Hepatocyte (in vitro differentiated cells): ENCODE measurements around the gene SPACA4. TPM values are rescaled to one million over a fixed set of nuclear protein-coding genes. Genes with fewer than 3 reads are reported as not detected.

Experiments
- DNase-seq: peaks from one replicate; pipeline ENCODE4 v3.0.0-alpha.2; 2016; ENCODE audit warnings: low spot score
- H2AFZ ChIP-seq: fragments of 200-600 bp; sonication (generic); 2 replicates; pipeline ENCODE4 v1.6.0; 2016; ENCODE audit warnings: antibody characterized with exemption, mild to moderate bottlenecking
- H3K27ac ChIP-seq: fragments of 200-600 bp; sonication (generic); 2 replicates; pipeline ENCODE4 v1.5.1; 2016; ENCODE audit warnings: mild to moderate bottlenecking
- H3K27me3 ChIP-seq: fragments of 200-600 bp; sonication (generic); 2 replicates; pipeline ENCODE4 v1.6.1; 2016
- H3K36me3 ChIP-seq: fragments of 200-600 bp; sonication (generic); replicated peaks from 2 replicates; pipeline ENCODE4 v1.5.1; 2016; ENCODE audit warnings: low read depth; ENCODE audit not compliant: insufficient read depth
- H3K4me1 ChIP-seq: fragments of 200-600 bp; sonication (generic); 2 replicates; pipeline ENCODE4 v1.5.1; 2016; ENCODE audit warnings: mild to moderate bottlenecking, moderate library complexity; ENCODE audit not compliant: insufficient read depth
- H3K4me2 ChIP-seq: fragments of 200-600 bp; sonication (generic); 2 replicates; pipeline ENCODE4 v1.6.0; 2016
- H3K4me3 ChIP-seq: fragments of 200-600 bp; sonication (generic); 2 replicates; pipeline ENCODE4 v1.5.1; 2016; ENCODE audit warnings: mild to moderate bottlenecking
- H3K79me2 ChIP-seq: fragments of 200-600 bp; sonication (generic); 2 replicates; pipeline ENCODE4 v1.6.0; 2017; ENCODE audit warnings: mild to moderate bottlenecking
- H3K9me2 ChIP-seq: fragments of 200-600 bp; sonication (generic); replicated peaks from 2 replicates; pipeline ENCODE4 v1.6.0; 2017; ENCODE audit warnings: mild to moderate bottlenecking; ENCODE audit not compliant: insufficient read depth
- H3K9me3 ChIP-seq: fragments of 200-600 bp; sonication (generic); 2 replicates; pipeline ENCODE4 v1.5.1; 2016; ENCODE audit warnings: low read depth, mild to moderate bottlenecking
- H4K20me1 ChIP-seq: fragments of 200-600 bp; sonication (generic); 2 replicates; pipeline ENCODE4 v1.6.0; 2016; ENCODE audit warnings: mild to moderate bottlenecking; ENCODE audit not compliant: insufficient read depth, poor library complexity, severe bottlenecking
- CTCF ChIP-seq: fragments of 200-600 bp; sonication (generic); IDR thresholded peaks from 2 replicates; pipeline ENCODE4 v1.5.1; 2016; ENCODE audit warnings: antibody characterized with exemption, mild to moderate bottlenecking; ENCODE audit not compliant: poor library complexity
- EZH2 ChIP-seq: fragments of 200-600 bp; sonication (generic); IDR thresholded peaks from 2 replicates; pipeline ENCODE4 v1.6.1; 2016; ENCODE audit warnings: antibody characterized with exemption, mild to moderate bottlenecking, borderline replicate concordance
- EZH2phosphoT487 ChIP-seq: fragments of 200-600 bp; sonication (generic); IDR thresholded peaks from one replicate; pipeline ENCODE4 v1.6.1; 2018; ENCODE audit warnings: antibody characterized with exemption, mild to moderate bottlenecking, low read depth, moderate library complexity; ENCODE audit not compliant: unreplicated experiment, severe bottlenecking
- WGBS: methylation state at CpG from one replicate; pipeline ENCODE4 v1.1.6; 2016; ENCODE audit warnings: low lambda C conversion rate; ENCODE audit errors: missing lambda C conversion rate; 5-methylcytosine and 5-hydroxymethylcytosine counted together
- polyA plus RNA-seq: library from polyadenylated mRNA; unstranded; fragments of >200 nt; fragmentation: Nextera tagmentation; extraction: Ambion mirVana; gene quantifications from 2 replicates; pipeline ENCODE4 v1.2.1, GENCODE V29; 2016
- total RNA-seq: library from RNA; depleted of rRNA; stranded (reverse); fragments of >200 nt; gene quantifications from 2 replicates; pipeline ENCODE4 v1.2.3, GENCODE V29; 2014

Gene SPACA4
- total and polyA plus RNA-seq, 2 experiments from 2014 or later: 0.30 TPM; not detected in 1

DNA sequence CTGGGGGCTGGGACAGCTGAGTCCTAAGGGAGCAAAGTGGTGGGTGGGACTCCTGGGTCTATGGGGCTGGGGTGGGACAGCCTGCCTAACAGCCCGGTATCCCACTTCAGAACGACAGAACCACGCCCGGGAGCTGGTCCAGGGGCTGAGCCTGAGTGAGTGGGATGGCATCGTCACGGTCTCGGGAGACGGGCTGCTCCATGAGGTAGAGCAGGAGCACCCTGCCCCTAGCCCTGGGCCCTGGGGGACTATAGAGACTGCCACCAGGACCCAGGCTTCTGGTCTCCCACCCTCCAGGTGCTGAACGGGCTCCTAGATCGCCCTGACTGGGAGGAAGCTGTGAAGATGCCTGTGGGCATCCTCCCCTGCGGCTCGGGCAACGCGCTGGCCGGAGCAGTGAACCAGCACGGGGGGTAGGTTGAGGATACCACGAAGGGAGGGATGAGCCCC lies 21.3 kb downstream of the SPACA4 start:
- peak; percentile 6 for DNase-seq
- TF ChIP-seq EZH2phosphoT487 (no peak), EZH2 (no peak), CTCF (no peak)
- Histone ChIP-seq H2AFZ (no peak overlapping the region), H3K9me3 (no peaks in the 10 kb centered on the region), H3K36me3 (no peaks in the 10 kb centered on the region), H3K27ac (peak overlapping the region; percentile 89), H3K4me1 (peaks cover 38% of the 10 kb centered on the region), H3K27me3 (no peaks in the 10 kb centered on the region), H4K20me1 (no peaks in the 10 kb centered on the region), H3K9me2 (no peaks in the 10 kb centered on the region), H3K79me2 (peaks cover 21% of the 10 kb centered on the region), H3K4me3 (no peak overlapping the region), H3K4me2 (peak overlapping the region; percentile 33)
- 95% methylated on average over 15 of the region's 17 CpGs for WGBS

GRCh38 chr19:48628486-48629296 lies 22.1 kb downstream of the SPACA4 start:
- H3K4me1 ChIP-seq: peaks cover 37% of the 10 kb centered on the region

DNA sequence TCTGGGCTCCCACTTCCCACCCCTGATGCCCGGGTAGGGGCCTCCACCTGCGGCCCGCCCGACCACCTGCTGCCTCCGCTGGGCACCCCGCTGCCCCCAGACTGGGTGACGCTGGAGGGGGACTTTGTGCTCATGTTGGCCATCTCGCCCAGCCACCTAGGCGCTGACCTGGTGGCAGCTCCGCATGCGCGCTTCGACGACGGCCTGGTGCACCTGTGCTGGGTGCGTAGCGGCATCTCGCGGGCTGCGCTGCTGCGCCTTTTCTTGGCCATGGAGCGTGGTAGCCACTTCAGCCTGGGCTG lies 22.7 kb downstream of the SPACA4 start:
- Histone ChIP-seq H3K4me2 (no peak overlapping the region), H3K27ac (no peak overlapping the region), H3K36me3 (no peaks in the 10 kb centered on the region), H3K4me3 (no peak overlapping the region), H4K20me1 (no peaks in the 10 kb centered on the region), H3K27me3 (no peaks in the 10 kb centered on the region), H2AFZ (no peak overlapping the region), H3K79me2 (peaks cover 21% of the 10 kb centered on the region), H3K9me3 (no peaks in the 10 kb centered on the region), H3K9me2 (no peaks in the 10 kb centered on the region), H3K4me1 (peaks cover 41% of the 10 kb centered on the region)
- TF ChIP-seq EZH2phosphoT487 (no peak), CTCF (no peak), EZH2 (no peak)
- 95% methylated on average over 15 of the region's 22 CpGs for WGBS
- DNase-seq: no peak

More at GRCh38 chr19:48628486-48629296, 22.1 kb downstream of the SPACA4 start:
- Histone ChIP-seq H3K36me3 (no peaks in the 10 kb centered on the region), H3K9me2 (no peaks in the 10 kb centered on the region), H3K4me3 (no peak overlapping the region), H3K4me2 (no peak overlapping the region), H3K27me3 (no peaks in the 10 kb centered on the region), H3K9me3 (no peaks in the 10 kb centered on the region), H4K20me1 (no peaks in the 10 kb centered on the region), H3K79me2 (peaks cover 21% of the 10 kb centered on the region), H2AFZ (no peak overlapping the region), H3K27ac (no peak overlapping the region)
- DNase-seq: peak; percentile 8
- 91% methylated on average over 16 of the region's 34 CpGs for WGBS
- TF ChIP-seq CTCF (no peak), EZH2phosphoT487 (no peak)
